Uterus (tissue), 4 donors: ENCODE measurements around the gene HEATR5A. TPM values are rescaled to one million over a fixed set of nuclear protein-coding genes. Genes with fewer than 3 reads are reported as not detected.

Source experiments
- DNase-seq, 2 donors: peaks; one replicate each; pipeline ENCODE4 v3.0.0-alpha.2; 2019 to 2020
- H3K27ac ChIP-seq, 2 donors: fragments of 200-600 bp; sonication (generic); 1 replicate in 1 of 2; 2 replicates in 1 of 2; pipeline ENCODE4 v1.5.1; 2016 to 2018
- H3K27me3 ChIP-seq, 2 donors: fragments of 200-600 bp; sonication (generic); one replicate each; pipeline ENCODE4 v1.5.1; 2018 to 2019; ENCODE audit warnings: control low read depth in 1 of 2
- H3K36me3 ChIP-seq, 2 donors: fragments of 200-600 bp; sonication (generic); one replicate each; pipeline ENCODE4 v1.5.1; 2019; ENCODE audit warnings: control low read depth in 1 of 2
- H3K4me1 ChIP-seq, 2 donors: fragments of 200-600 bp; sonication (generic); one replicate each; pipeline ENCODE4 v1.5.1; 2018 to 2019; ENCODE audit warnings: control low read depth in 1 of 2
- H3K4me3 ChIP-seq, 2 donors: fragments of 200-600 bp; sonication (generic); 1 replicate in 1 of 2; 2 replicates in 1 of 2; pipeline ENCODE4 v1.5.1; 2018 to 2019; ENCODE audit warnings: mild to moderate bottlenecking in 1 of 2
- H3K9me3 ChIP-seq, 2 donors: fragments of 200-600 bp; sonication (generic); one replicate each; pipeline ENCODE4 v1.5.1; 2019; ENCODE audit warnings: control low read depth in 1 of 2
- POLR2A ChIP-seq, 2 donors: fragments of 450-650 bp; IDR thresholded peaks; one replicate each; pipeline ENCODE4 v1.6.1; 2016; ENCODE audit warnings: antibody characterized with exemption in 2 of 2, mild to moderate bottlenecking in 1 of 2, moderate library complexity in 1 of 2
- intact Hi-C: fragments of 100-400 bp; cut with DNase I; formaldehyde crosslinking; loops from one replicate; pipeline ENCODE4 v1.15.1; 2023; ENCODE audit warnings: low total_unique reads
- total RNA-seq, 4 donors: library from RNA; depleted of rRNA in 3 of 4; stranded (reverse); fragments of >200 nt in 3 of 4; gene quantifications; one replicate each; pipeline versions ENCODE4 v1.1.0 to v1.2.4, GENCODE V29; 2014 to 2023
- TF ChIP-seq, protein P1 (sequence below), 4 experiments: fragments of 200-600 bp in 2 of 4; fragments of 450-650 bp in 2 of 4; sonication (generic) in 2 of 4; IDR thresholded peaks; one replicate each; pipeline ENCODE4 v1.5.1; 2016 to 2019; ENCODE audit warnings: antibody characterized with exemption in 4 of 4, mild to moderate bottlenecking in 2 of 4, moderate library complexity in 1 of 4
- donor health status: DM: yes; HTN: yes; CAD: no.

HEATR5A gene
- total RNA-seq, 4 donors from 2014 or later: 14.6 to 56.8 (median 38.8) TPM

GRCh38 chr14:31307618-31308017 lies 112.7 kb downstream of the HEATR5A start:
- no peak overlapping the region for H3K4me3 ChIP-seq
- H3K9me3 ChIP-seq: no peaks in the 10 kb centered on the region
- intact Hi-C loops: no loop called here
- H3K27ac ChIP-seq: no peak overlapping the region
- no peaks in the 10 kb centered on the region for H3K36me3 ChIP-seq
- no peaks in the 10 kb centered on the region for H3K27me3 ChIP-seq
- H3K4me1 ChIP-seq: no peaks in the 10 kb centered on the region
- DNase-seq: no peak
- no peak for TF ChIP-seq POLR2A (IDR thresholded peaks at IDR 0.05)
- TF ChIP-seq, protein P1, sequence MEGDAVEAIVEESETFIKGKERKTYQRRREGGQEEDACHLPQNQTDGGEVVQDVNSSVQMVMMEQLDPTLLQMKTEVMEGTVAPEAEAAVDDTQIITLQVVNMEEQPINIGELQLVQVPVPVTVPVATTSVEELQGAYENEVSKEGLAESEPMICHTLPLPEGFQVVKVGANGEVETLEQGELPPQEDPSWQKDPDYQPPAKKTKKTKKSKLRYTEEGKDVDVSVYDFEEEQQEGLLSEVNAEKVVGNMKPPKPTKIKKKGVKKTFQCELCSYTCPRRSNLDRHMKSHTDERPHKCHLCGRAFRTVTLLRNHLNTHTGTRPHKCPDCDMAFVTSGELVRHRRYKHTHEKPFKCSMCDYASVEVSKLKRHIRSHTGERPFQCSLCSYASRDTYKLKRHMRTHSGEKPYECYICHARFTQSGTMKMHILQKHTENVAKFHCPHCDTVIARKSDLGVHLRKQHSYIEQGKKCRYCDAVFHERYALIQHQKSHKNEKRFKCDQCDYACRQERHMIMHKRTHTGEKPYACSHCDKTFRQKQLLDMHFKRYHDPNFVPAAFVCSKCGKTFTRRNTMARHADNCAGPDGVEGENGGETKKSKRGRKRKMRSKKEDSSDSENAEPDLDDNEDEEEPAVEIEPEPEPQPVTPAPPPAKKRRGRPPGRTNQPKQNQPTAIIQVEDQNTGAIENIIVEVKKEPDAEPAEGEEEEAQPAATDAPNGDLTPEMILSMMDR (IDR thresholded peaks at IDR 0.05): no peak

DNA sequence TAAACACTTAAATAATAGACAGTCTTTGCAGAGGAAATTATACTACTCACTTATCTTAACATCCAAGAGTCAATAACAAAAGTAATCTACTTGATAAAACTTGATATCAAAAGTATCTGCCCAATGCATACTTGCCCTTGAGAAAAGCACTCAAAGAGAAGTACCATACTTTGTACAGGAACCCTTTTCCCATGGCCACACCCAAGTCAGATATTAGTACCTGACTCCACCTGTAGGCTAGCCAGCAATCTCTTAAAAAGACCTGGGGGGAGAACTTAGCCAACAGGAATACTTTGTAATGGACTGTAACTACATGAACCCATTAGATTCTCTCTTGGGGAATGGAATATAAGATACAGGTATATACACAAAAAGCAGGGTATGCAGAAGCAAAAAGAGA lies 113.2 kb downstream of the HEATR5A start:
- no peaks in the 10 kb centered on the region for H3K27me3 ChIP-seq

GRCh38 chr14:31303654-31304053 lies 116.7 kb downstream of the HEATR5A start:
- Histone ChIP-seq H3K27ac (no peak overlapping the region), H3K9me3 (no peaks in the 10 kb centered on the region), H3K27me3 (no peaks in the 10 kb centered on the region), H3K4me1 (no peaks in the 10 kb centered on the region), H3K36me3 (no peaks in the 10 kb centered on the region), H3K4me3 (no peak overlapping the region)
- intact Hi-C loops: no loop called here
- TF ChIP-seq POLR2A (IDR thresholded peaks at IDR 0.05): no peak
- TF ChIP-seq, protein P1 (IDR thresholded peaks at IDR 0.05): no peak
- DNase-seq: no peak

More for the DNA sequence above, 113.2 kb downstream of the HEATR5A start:
- intact Hi-C loops: no loop called here
- Histone ChIP-seq H3K4me1 (no peaks in the 10 kb centered on the region), H3K36me3 (no peaks in the 10 kb centered on the region), H3K9me3 (no peaks in the 10 kb centered on the region), H3K4me3 (no peak overlapping the region), H3K27ac (no peak overlapping the region)
- TF ChIP-seq POLR2A (IDR thresholded peaks at IDR 0.05): no peak
- TF ChIP-seq, protein P1 (IDR thresholded peaks at IDR 0.05): no peak
- DNase-seq: no peak

DNA sequence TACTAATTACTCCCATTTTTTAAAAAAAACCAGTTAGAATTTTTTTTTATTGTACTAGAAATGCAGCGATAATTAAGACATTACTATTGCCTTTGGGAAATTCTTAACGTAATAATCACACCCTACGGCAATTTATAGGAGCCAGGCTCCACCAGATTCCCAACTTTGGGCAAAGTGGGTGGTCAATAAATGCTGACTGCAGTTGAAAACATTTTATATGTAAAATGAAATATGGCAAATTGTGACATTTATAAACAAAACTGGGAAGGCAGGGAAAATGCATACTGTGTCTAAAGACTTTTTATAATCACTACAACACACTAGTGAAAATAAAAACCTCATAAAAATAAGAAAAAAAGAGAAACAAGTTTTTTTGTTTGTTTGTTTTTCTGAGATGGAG lies 119.5 kb downstream of the HEATR5A start:
- H3K4me3 ChIP-seq: no peak overlapping the region
- no peaks in the 10 kb centered on the region for H3K4me1 ChIP-seq
- H3K27ac ChIP-seq: no peak overlapping the region
- no peaks in the 10 kb centered on the region for H3K27me3 ChIP-seq
- intact Hi-C loops: no loop called here
- no peaks in the 10 kb centered on the region for H3K9me3 ChIP-seq
- no peaks in the 10 kb centered on the region for H3K36me3 ChIP-seq
- DNase-seq: no peak
- no peak for TF ChIP-seq POLR2A (IDR thresholded peaks at IDR 0.05)
- TF ChIP-seq, protein P1 (IDR thresholded peaks at IDR 0.05): no peak

- intact Hi-C loops: no loop called here
- Histone ChIP-seq H3K9me3 (no peaks in the 10 kb centered on the region), H3K4me1 (no peaks in the 10 kb centered on the region), H3K4me3 (no peak overlapping the region), H3K27me3 (no peaks in the 10 kb centered on the region), H3K27ac (no peak overlapping the region), H3K36me3 (no peaks in the 10 kb centered on the region)
- no peak for TF ChIP-seq POLR2A (IDR thresholded peaks at IDR 0.05)
- no peak for DNase-seq
These were observed 120.1 kb downstream of the HEATR5A start for GRCh38 chr14:31300296-31300695.
